K562 (cell line): ENCODE measurements around the gene F2RL2. TPM values are rescaled to one million over a fixed set of nuclear protein-coding genes. Genes with fewer than 3 reads are reported as not detected.

Experiments used
- CSDE1 ChIP-seq, 2 experiments: fragments of 450-650 bp; IDR thresholded peaks; 2 replicates each; pipeline ENCODE4 v1.6.1; 2016; ENCODE audit warnings: mild to moderate bottlenecking in 1 of 2
- HMG20B ChIP-seq: fragments of 250-450 bp; sonication (Bioruptor Pico); IDR thresholded peaks from 2 replicates; pipeline ENCODE4 v1.5.0; 2021; ENCODE audit warnings: mild to moderate bottlenecking
- MXI1 ChIP-seq: IDR thresholded peaks from 2 replicates; pipeline ENCODE4 v1.6.1; 2011; ENCODE audit warnings: low read depth, mild to moderate bottlenecking, improper control_type of control experiment, low read length
- NFIX ChIP-seq: fragments of 250-450 bp; sonication (Bioruptor Pico); IDR thresholded peaks from 2 replicates; pipeline ENCODE4 v1.4.0; 2020; ENCODE audit warnings: low read depth, mild to moderate bottlenecking, moderate library complexity
- RBM15 ChIP-seq: fragments of 200-400 bp; formaldehyde crosslinking; IDR thresholded peaks from 2 replicates; pipeline ENCODE4 v1.6.1; 2018; ENCODE audit warnings: mild to moderate bottlenecking, low read length, moderate library complexity; ENCODE audit not compliant: insufficient read depth
- SMAD3 ChIP-seq: fragments of 450-650 bp; formaldehyde crosslinking; conservative IDR thresholded peaks from 2 replicates; pipeline ENCODE4 v1.4.0; 2020; ENCODE audit warnings: mild to moderate bottlenecking
- SRF ChIP-seq, 2 experiments: fragments of 250-450, 450-650 bp in 1 of 2; sonication (Bioruptor Pico) in 1 of 2; sonication (generic) in 1 of 2; formaldehyde crosslinking; IDR thresholded peaks; 2 replicates each; pipeline versions ENCODE4 v1.5.0 to v1.5.1; 2020 to 2022; ENCODE audit warnings: mild to moderate bottlenecking in 1 of 2, missing genetic modification reagents in 1 of 2
- TAF7 ChIP-seq: fragments of 450-650 bp; IDR thresholded peaks from 2 replicates; pipeline ENCODE4 v1.6.1; 2016; ENCODE audit warnings: missing genetic modification characterization, missing compliant biosample characterization
- ZNF274 ChIP-seq: IDR thresholded peaks from 2 replicates; pipeline ENCODE4 v1.6.1; 2011; ENCODE audit warnings: low read depth, mild to moderate bottlenecking, low read length, moderate library complexity, borderline replicate concordance
- polyA plus RNA-seq, 8 experiments: library from polyadenylated mRNA; depleted of rRNA in 4 of 8; stranded (reverse) in 5 of 8; unstranded in 3 of 8; fragments of >200 nt; fragmentation: Nextera tagmentation in 2 of 8; fragmentation: Illumina TruSeq in 1 of 8; extraction: Ambion mirVana in 2 of 8; extraction: Trizol in 1 of 8; gene quantifications; 2 replicates each; pipeline versions ENCODE4 v1.2.1 to v1.2.3, GENCODE V29; 2011 to 2014; ENCODE audit warnings: inconsistent platforms in 1 of 8, missing spikeins in 1 of 8
- total RNA-seq, 7 experiments: library from RNA; depleted of rRNA in 6 of 7; stranded (reverse); fragments of >200 nt in 6 of 7; fragmentation: Illumina TruSeq in 2 of 7; extraction: Trizol in 2 of 7; gene quantifications; 2 replicates each; pipeline versions ENCODE4 v1.2.1 to v1.2.3, GENCODE V29; 2011 to 2021; ENCODE audit warnings: low replicate concordance in 1 of 7
- TF ChIP-seq, protein P1 (sequence below): fragments of 250-450 bp; sonication (Bioruptor Pico); IDR thresholded peaks from 2 replicates; pipeline ENCODE4 v1.5.0; 2020; ENCODE audit warnings: mild to moderate bottlenecking, borderline replicate concordance
- TF ChIP-seq, protein P2 (sequence below), 2 experiments: IDR thresholded peaks in 1 of 2; conservative IDR thresholded peaks in 1 of 2; 2 replicates each; pipeline ENCODE4 v1.6.1; 2016; ENCODE audit warnings: low read depth in 2 of 2, mild to moderate bottlenecking in 1 of 2, missing compliant biosample characterization in 1 of 2, missing genetic modification characterization in 1 of 2, moderate library complexity in 1 of 2
- TF ChIP-seq, protein P3 (sequence below): fragments of 450-650 bp; IDR thresholded peaks from 2 replicates; pipeline ENCODE4 v1.6.1; 2017; ENCODE audit warnings: antibody characterized with exemption
- TF ChIP-seq, protein P4 (sequence below): fragments of 450-650 bp; IDR thresholded peaks from 2 replicates; pipeline ENCODE4 v1.6.1; 2018; ENCODE audit not compliant: partially characterized antibody

Gene F2RL2
- total and polyA plus RNA-seq, 9 of the 15 experiments (the other 6 are each of a cell fraction or from before 2014, with no cell fraction given) = 0.03 to 0.12 (median 0.06) TPM; not detected in 3

DNA sequence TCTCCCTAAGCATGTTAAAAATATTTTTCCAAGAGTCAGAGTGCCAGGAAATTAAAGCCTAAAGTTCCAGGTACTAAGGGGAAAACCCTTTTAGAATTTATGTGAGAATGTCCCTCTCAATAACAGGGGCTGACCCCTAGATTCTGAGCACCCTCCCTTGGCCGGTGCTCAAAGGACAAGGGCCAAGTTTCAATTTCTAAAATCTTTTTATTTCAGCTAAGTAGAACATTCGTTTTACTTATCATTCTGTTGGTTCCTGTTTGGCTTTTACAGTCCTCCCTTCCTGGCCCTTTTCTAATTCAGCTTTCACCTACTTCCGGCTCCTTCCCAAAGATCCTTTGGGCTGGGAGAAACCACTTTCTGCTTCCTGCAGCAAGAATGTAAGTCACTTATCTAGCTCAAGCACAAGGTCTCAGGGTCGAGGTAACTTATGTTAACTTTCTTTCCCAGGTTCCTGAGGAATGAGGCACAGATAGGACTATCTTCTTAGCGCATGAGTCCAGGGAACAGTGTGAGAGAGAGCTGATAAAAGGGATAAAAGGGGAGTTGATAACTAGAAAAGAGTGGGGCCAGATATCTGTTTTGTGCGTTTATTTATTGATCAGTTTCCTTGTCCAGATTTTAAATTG lies 34.6 kb upstream of the F2RL2 start (continued):
- TF ChIP-seq, protein P1, sequence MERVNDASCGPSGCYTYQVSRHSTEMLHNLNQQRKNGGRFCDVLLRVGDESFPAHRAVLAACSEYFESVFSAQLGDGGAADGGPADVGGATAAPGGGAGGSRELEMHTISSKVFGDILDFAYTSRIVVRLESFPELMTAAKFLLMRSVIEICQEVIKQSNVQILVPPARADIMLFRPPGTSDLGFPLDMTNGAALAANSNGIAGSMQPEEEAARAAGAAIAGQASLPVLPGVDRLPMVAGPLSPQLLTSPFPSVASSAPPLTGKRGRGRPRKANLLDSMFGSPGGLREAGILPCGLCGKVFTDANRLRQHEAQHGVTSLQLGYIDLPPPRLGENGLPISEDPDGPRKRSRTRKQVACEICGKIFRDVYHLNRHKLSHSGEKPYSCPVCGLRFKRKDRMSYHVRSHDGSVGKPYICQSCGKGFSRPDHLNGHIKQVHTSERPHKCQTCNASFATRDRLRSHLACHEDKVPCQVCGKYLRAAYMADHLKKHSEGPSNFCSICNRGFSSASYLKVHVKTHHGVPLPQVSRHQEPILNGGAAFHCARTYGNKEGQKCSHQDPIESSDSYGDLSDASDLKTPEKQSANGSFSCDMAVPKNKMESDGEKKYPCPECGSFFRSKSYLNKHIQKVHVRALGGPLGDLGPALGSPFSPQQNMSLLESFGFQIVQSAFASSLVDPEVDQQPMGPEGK (CRISPR knock-in tag) = no peak
- 0 out of 4 replicates have a peak, but pooled peaks of 1 of the 2 experiments have one; percentile 33 for TF ChIP-seq CSDE1 (IDR thresholded peaks at IDR 0.05)
- TF ChIP-seq, protein P2, sequence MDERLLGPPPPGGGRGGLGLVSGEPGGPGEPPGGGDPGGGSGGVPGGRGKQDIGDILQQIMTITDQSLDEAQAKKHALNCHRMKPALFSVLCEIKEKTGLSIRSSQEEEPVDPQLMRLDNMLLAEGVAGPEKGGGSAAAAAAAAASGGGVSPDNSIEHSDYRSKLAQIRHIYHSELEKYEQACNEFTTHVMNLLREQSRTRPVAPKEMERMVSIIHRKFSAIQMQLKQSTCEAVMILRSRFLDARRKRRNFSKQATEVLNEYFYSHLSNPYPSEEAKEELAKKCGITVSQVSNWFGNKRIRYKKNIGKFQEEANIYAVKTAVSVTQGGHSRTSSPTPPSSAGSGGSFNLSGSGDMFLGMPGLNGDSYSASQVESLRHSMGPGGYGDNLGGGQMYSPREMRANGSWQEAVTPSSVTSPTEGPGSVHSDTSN (CRISPR knock-in tag; IDR thresholded peaks at IDR 0.05; ENCODE audit: low read depth) = no peak
- TF ChIP-seq, protein P2 (tag; conservative IDR thresholded peaks at IDR 0.05; ENCODE audit: low read depth) = peak; percentile 44
- no peak for TF ChIP-seq TAF7 (tag)
- TF ChIP-seq, protein P3, sequence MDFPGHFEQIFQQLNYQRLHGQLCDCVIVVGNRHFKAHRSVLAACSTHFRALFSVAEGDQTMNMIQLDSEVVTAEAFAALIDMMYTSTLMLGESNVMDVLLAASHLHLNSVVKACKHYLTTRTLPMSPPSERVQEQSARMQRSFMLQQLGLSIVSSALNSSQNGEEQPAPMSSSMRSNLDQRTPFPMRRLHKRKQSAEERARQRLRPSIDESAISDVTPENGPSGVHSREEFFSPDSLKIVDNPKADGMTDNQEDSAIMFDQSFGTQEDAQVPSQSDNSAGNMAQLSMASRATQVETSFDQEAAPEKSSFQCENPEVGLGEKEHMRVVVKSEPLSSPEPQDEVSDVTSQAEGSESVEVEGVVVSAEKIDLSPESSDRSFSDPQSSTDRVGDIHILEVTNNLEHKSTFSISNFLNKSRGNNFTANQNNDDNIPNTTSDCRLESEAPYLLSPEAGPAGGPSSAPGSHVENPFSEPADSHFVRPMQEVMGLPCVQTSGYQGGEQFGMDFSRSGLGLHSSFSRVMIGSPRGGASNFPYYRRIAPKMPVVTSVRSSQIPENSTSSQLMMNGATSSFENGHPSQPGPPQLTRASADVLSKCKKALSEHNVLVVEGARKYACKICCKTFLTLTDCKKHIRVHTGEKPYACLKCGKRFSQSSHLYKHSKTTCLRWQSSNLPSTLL = no peak
- peak; percentile 92 for TF ChIP-seq SMAD3 (CRISPR knock-in tag)
- TF ChIP-seq RBM15 = no peak
- TF ChIP-seq, protein P4, sequence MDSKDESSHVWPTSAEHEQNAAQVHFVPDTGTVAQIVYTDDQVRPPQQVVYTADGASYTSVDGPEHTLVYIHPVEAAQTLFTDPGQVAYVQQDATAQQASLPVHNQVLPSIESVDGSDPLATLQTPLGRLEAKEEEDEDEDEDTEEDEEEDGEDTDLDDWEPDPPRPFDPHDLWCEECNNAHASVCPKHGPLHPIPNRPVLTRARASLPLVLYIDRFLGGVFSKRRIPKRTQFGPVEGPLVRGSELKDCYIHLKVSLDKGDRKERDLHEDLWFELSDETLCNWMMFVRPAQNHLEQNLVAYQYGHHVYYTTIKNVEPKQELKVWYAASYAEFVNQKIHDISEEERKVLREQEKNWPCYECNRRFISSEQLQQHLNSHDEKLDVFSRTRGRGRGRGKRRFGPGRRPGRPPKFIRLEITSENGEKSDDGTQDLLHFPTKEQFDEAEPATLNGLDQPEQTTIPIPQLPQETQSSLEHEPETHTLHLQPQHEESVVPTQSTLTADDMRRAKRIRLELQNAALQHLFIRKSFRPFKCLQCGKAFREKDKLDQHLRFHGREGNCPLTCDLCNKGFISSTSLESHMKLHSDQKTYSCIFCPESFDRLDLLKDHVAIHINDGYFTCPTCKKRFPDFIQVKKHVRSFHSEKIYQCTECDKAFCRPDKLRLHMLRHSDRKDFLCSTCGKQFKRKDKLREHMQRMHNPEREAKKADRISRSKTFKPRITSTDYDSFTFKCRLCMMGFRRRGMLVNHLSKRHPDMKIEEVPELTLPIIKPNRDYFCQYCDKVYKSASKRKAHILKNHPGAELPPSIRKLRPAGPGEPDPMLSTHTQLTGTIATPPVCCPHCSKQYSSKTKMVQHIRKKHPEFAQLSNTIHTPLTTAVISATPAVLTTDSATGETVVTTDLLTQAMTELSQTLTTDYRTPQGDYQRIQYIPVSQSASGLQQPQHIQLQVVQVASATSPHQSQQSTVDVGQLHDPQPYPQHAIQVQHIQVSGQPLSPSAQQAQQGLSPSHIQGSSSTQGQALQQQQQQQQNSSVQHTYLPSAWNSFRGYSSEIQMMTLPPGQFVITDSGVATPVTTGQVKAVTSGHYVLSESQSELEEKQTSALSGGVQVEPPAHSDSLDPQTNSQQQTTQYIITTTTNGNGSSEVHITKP = peak; percentile 97
- no peak for TF ChIP-seq HMG20B (CRISPR knock-in tag)
- no peak for TF ChIP-seq NFIX
- TF ChIP-seq SRF (CRISPR knock-in tag; IDR thresholded peaks at IDR 0.05) = no peak
- TF ChIP-seq MXI1 = peak; percentile 79
- peak; percentile 74 for TF ChIP-seq ZNF274
